Activated naive CD4-positive, alpha-beta T cell treated with anti-CD3 and anti-CD28 coated beads, Interleukin-2, amount 50 U/mL, for 72 hours (primary cell): ENCODE measurements around the gene ZSCAN12. TPM values are rescaled to one million over a fixed set of nuclear protein-coding genes. Genes with fewer than 3 reads are reported as not detected.
"Not testable (repeated sequence)": the region's sequence is repeated elsewhere in the genome, so short reads cannot be mapped to it uniquely, and the experiment has no call there.

Source experiments
- ATAC-seq, 2 donors: fragments of 150-1000 bp; cut with Tn5 transposase; 2 replicates each; pipeline ENCODE4 v1.10.0; 2021; ENCODE audit warnings: mild to moderate bottlenecking in 2 of 2, moderate library complexity in 2 of 2
- DNase-seq, 2 donors: peaks; one replicate each; pipeline ENCODE4 v3.0.0; 2021 to 2022; ENCODE audit warnings: low spot score in 2 of 2
- H3K27ac Mint-ChIP-seq, 2 donors: one replicate each; pipeline ENCODE4 v1.8.0; 2022; ENCODE audit warnings: mild to moderate bottlenecking in 2 of 2, mixed read lengths in 2 of 2
- H3K36me3 Mint-ChIP-seq, 2 donors: one replicate each; pipeline ENCODE4 v1.8.0; 2022; ENCODE audit warnings: mixed read lengths in 2 of 2
- H3K9me3 Mint-ChIP-seq, 2 donors: one replicate each; pipeline ENCODE4 v1.8.0; 2022; ENCODE audit warnings: mixed read lengths in 2 of 2
- total RNA-seq, 2 donors: library from RNA; stranded (reverse); gene quantifications; one replicate each; pipeline ENCODE4 v1.2.3, GENCODE V29; 2022

The ZSCAN12 gene
- total RNA-seq, 2 donors from 2014 or later: 4.8 to 6.0 TPM

DNA sequence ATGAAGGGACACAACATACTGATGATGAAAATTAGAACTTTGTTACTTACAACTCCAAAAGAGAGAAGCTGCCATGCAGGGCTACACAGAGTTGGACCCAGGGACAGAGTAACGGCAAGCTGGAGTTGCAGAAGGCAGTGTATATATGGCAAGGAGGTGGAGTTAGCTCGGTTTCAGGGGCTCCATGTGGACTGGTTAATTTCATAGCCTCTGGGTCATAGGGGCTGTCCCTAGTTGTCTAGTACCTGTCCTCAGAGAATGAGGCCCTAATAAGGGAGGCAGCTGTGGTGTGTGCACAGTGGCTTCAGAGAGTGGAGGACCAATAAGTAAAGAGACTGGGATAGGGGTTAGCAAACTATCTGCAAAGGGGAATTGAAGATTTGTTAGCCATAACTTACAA lies 7.9 kb upstream of the ZSCAN12 start:
- Mint-ChIP-seq H3K27ac (no peak overlapping the region), H3K9me3 (no peaks in the 10 kb centered on the region), H3K36me3 (peaks cover 0 to 7% of the 10 kb centered on the region in 2 donors)
- no peak for DNase-seq
- ATAC-seq: peak; percentile 23 to 80

DNA sequence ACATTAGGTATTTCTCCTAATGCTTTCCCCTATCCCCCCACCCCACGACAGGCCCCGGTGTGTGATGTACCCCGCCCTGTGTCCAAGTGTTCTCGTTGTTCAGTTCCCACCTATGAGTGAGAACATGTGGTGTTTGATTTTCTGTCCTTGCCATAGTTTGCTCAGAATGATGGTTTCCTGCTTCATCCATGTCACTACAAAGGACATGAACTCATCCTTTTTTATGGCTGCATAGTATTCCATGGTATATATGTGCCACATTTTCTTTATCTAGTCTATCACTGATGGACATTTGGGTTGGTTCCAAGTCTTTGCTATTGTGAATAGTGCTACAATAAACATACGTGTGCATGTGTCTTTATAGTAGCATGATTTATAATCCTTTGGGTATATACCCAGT lies 4.4 kb upstream of the ZSCAN12 start:
- not testable (repeated sequence) for H3K9me3 Mint-ChIP-seq, H3K27ac Mint-ChIP-seq, DNase-seq, H3K36me3 Mint-ChIP-seq, ATAC-seq

DNA sequence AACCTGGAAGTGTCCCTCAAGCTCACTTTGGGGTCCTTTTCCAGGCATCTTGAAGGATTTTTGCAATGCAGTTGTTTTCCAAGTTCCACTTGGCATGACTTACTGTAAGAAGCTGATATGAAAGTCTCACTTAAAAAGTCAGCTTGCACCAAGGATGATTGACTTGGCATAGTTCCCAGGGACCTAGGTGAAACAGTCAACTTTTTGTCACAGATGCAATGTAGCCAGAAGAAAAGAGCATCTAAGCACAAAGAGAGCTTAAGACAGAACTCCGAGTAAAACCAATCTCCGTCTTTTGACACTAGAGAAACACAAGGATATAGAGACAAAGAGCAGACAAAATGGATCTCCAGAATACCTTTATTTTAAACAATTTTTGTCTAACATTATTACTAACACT lies 2.6 kb upstream of the ZSCAN12 start:
- Mint-ChIP-seq H3K27ac (no peak overlapping the region), H3K9me3 (peaks cover 0 to 4% of the 10 kb centered on the region in 2 donors), H3K36me3 (peaks cover 19 to 20% of the 10 kb centered on the region in 2 donors)
- no peak for ATAC-seq
- no peak for DNase-seq

DNA sequence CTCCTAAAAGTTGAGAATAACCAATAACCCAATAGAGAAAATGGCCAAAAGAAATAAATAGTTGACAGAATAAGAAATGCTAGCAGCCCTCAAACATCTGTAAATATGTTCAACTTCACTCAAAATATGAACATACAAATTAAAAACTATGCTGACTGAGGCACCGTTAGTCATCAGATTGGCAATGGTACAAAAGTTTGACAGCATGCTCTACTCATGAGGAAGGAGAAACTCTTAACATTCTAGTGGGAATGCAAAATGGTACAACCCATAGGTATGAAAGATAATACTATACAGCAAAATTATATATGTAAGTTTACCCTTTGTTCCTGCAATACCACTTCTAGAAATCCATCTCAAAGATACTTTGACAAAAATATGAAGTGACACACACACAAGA lies 1.6 kb upstream of the ZSCAN12 start:
- Mint-ChIP-seq H3K9me3 (peaks cover 0 to 4% of the 10 kb centered on the region in 2 donors), H3K36me3 (peaks cover 27 to 29% of the 10 kb centered on the region in 2 donors), H3K27ac (no peak overlapping the region)
- DNase-seq: no peak
- no peak for ATAC-seq

DNA sequence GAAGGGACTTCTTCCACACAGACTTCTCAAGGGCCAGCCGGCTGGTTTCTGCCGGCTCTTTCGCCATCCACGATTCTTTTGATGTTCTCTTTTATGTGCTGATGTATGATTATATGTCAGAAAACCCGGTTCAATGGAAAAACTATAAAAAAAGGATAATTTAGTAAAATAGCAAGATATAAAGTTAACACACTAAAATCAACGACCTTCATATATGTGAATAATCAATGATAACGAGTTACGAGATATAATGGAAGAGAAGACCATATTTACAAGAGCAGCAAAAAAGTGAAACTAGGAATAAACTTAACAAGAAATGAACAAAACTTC lies 540 bp upstream of the ZSCAN12 start:
- DNase-seq (no peak), ATAC-seq (no peak)
- peak overlapping the region; percentile 93 for H3K27ac Mint-ChIP-seq
- peaks cover 29 to 31% of the 10 kb centered on the region in 2 donors for H3K36me3 Mint-ChIP-seq
- H3K9me3 Mint-ChIP-seq: peaks cover 0 to 4% of the 10 kb centered on the region in 2 donors

DNA sequence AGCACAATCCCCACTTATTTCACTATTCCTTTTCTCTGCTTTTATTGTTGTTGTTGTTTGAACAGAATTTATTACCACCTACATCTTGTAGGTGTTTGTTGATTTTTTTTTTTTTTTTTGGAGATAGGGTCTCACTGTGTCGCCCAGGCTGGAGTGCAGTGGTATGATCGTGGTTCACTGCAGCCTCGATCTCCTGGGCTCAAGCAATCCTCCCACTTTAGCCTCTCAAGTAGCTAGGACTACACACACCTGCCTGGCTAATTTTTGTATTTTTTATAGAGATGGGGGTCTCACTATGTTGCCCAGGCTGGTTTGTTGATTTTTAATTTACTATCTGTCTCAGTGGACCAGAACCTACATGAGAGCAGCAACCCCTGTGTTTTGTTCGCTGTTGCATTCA lies 3.6 kb downstream of the ZSCAN12 start:
- no peak for DNase-seq
- no peak for ATAC-seq
- H3K36me3 Mint-ChIP-seq: peaks cover 47 to 49% of the 10 kb centered on the region in 2 donors
- H3K9me3 Mint-ChIP-seq: no peaks in the 10 kb centered on the region
- no peak overlapping the region for H3K27ac Mint-ChIP-seq

DNA sequence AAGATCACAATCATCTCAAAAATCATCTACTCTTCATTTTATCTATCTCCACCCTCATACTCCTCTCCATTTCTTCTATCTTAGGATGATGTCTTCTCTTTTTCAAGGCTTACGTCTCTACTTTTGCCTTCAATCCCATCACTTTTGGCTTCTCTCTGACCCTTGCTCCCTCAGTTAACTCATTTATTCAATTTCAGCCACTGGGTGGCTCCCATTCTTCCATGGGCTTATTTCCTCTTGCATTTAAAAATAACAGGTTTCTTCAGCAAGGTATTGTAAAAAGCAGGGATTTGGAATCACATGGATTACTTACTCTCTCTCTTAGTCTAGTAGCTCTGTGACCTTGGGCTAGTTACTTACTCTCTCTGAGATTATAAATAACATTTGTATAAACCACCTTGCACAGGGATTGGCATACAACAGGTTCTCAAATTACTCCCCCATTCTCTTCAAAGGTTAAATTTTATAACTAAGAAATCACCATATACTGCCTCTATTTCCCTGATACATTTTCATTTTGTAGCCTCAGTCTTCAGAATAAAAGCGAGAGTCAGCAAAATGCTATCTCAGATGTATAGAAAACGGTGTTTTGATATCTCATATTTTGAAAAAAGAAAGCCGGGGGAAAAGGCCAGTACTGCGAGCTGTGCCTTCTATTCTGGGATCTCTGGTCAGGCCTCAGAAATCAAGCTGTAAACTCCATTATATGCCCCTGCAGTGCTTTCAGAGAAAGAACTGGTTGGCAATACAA lies 5.5 kb downstream of the ZSCAN12 start:
- H3K27ac Mint-ChIP-seq: no peak overlapping the region
- DNase-seq: no peak
- H3K36me3 Mint-ChIP-seq: peaks cover 56 to 58% of the 10 kb centered on the region in 2 donors
- no peaks in the 10 kb centered on the region for H3K9me3 Mint-ChIP-seq
- no peak for ATAC-seq

DNA sequence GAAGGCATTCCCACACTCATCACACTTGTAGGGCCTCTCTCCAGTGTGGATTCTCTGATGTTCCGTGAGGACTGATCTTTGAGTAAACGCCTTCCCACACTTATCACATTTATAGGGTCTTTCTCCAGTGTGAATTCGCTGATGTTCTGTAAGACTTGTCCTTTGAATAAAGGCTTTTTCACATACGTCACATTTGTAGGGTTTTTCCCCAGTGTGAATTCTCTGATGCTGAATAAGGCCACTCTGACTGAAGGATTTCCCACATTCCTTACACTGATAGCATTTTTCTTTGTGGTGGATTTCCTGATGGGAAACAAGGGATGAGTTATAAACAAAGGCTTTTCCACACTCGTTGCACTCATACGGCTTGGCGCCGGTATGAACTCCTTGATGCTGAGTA lies 8.9 kb downstream of the ZSCAN12 start:
- peaks cover 44 to 45% of the 10 kb centered on the region in 2 donors for H3K36me3 Mint-ChIP-seq
- DNase-seq: no peak
- H3K27ac Mint-ChIP-seq: no peak overlapping the region
- ATAC-seq: no peak
- H3K9me3 Mint-ChIP-seq: no peaks in the 10 kb centered on the region

DNA sequence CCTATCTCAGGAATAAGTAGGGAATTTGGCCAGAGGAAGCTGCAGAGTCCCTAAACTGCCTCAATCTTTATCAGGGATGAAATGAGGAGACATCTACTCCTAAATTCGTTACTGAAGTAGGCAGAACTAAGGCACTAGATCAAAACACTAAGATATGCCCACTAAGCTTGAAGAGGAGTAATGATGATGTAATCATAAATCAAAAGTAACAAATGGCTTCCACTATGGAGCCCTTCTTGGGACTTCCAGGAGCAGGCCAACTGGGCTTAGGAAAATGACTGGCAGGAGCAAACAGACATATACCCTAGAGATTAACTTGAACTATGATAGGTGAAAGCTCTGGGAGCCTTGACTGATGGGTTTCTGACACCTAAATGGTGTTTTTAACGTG lies 15.4 kb downstream of the ZSCAN12 start:
- H3K27ac Mint-ChIP-seq: peak overlapping the region in 1 of 2 donors; percentile 69
- no peak for ATAC-seq
- DNase-seq: no peak
- peaks cover 44 to 59% of the 10 kb centered on the region in 2 donors for H3K36me3 Mint-ChIP-seq
- H3K9me3 Mint-ChIP-seq: no peaks in the 10 kb centered on the region

DNA sequence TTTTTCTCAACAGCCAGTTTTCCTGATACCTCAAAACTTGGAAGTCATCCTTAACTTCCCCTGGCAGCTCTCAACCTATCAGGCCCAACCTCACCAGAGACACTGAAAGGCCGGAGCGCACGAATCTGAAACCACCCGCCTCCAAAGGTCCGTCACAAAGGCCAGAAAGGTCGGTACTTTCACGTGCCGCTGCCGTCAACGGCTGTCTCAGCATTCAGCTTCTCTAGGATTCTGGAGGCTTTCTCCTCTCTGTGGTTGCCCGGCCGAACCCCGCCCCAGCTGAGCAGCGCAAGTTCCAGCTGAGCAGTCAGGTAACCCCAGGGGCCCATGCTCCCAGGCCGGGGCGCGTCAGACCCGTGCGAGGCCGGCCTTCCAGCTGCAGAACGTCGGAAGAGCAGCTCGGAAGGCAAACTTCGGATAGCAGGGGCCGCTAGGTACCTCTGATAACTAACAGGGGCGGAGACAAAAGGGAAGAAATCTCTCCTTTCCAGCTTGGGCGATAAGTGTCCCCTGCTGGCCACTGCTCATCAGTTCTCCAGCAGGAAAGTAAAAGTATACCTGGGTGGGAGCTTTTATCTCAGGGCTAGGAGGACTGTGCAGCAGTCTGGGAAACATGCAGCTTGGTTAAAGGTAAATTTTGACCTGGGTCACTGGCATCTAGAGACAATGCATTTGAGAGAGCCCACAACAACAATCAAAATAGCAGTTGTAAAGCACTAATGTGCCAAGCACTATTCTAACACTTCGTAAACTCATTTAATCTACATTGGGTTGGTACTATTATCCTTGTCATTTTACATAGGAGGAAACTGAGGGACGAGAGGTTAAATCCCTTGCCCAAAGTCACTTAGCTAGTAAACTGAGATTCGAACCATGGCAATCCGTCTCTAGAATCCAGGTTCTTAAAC lies 16.1 kb downstream of the ZSCAN12 start:
- peak; percentile 64 to 93 for ATAC-seq
- H3K36me3 Mint-ChIP-seq: peaks cover 41 to 59% of the 10 kb centered on the region in 2 donors

DNA sequence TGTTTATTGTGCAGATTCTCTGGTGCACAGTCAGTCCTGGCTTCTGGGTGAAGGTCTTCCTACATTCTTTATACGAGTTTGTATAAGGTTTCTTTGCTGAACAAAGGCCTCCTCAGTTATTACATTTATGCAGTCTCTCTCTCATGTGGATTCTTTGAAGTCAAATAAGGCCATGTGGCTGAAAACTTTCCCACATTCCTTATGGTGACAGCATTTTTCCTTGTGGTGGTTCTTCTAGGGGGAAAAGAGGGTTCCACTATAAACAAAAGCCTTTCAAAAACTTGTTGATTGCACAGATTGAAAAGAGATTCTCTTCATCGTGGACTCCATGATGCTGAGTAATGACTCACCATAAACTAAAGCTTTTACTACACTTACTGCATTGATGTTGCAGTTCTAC lies 19.2 kb downstream of the ZSCAN12 start:
- ATAC-seq: no peak
- no peak for DNase-seq

More for the DNA sequence above, 16.1 kb downstream of the ZSCAN12 start:
- Mint-ChIP-seq H3K27ac (peak overlapping the region; percentile 31 to 69), H3K9me3 (no peaks in the 10 kb centered on the region)
- peak; percentile 28 to 63 for DNase-seq

DNA sequence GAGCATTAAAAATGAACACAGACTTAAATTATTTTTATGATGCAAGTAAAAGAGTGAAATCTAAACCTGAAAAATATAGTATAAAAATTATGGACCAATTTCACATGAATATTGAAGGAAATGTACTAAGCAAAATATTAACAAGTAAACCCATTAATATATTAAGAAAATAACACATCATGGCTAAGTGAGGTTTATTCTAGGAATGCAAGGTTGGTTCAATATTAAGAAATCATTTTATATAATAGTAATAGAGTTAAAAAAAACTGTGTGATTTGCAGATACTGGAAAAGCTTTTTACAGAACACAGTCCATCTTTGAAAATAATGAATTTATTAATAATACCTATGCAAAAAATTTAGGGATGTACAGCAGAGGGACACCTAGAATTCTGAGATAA lies 20.9 kb downstream of the ZSCAN12 start:
- ATAC-seq: no peak
- no peak for DNase-seq
- peaks cover 38 to 46% of the 10 kb centered on the region in 2 donors for H3K36me3 Mint-ChIP-seq

More for the DNA sequence above, 19.2 kb downstream of the ZSCAN12 start:
- H3K27ac Mint-ChIP-seq: no peak overlapping the region
- peaks cover 38 to 59% of the 10 kb centered on the region in 2 donors for H3K36me3 Mint-ChIP-seq
- peaks cover 0 to 4% of the 10 kb centered on the region in 2 donors for H3K9me3 Mint-ChIP-seq

DNA sequence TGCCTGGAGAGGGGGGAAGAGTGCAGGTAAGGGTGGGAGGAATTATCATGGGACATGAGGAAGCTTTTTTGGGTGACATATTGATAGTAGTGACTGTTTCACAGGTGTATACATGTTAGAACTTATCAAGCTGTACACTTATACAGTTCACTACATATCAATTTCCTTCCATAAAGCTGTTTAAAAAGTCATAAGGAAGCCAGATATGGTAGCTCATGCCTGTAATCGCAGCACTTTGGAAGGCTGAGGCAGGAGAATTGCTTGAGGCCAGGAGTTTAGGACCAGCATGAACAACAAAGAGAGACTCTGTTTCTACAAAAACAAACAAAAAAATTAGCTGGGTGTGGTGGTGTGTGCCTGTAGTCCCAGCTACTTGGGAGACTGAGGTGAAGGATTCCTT lies 21.7 kb downstream of the ZSCAN12 start:
- Mint-ChIP-seq H3K9me3 (peaks cover 0 to 4% of the 10 kb centered on the region in 2 donors), H3K27ac (no peak overlapping the region), H3K36me3 (peaks cover 34 to 40% of the 10 kb centered on the region in 2 donors)
- no peak for ATAC-seq
- no peak for DNase-seq

More for the DNA sequence above, 20.9 kb downstream of the ZSCAN12 start:
- H3K9me3 Mint-ChIP-seq: peaks cover 0 to 4% of the 10 kb centered on the region in 2 donors
- no peak overlapping the region for H3K27ac Mint-ChIP-seq

DNA sequence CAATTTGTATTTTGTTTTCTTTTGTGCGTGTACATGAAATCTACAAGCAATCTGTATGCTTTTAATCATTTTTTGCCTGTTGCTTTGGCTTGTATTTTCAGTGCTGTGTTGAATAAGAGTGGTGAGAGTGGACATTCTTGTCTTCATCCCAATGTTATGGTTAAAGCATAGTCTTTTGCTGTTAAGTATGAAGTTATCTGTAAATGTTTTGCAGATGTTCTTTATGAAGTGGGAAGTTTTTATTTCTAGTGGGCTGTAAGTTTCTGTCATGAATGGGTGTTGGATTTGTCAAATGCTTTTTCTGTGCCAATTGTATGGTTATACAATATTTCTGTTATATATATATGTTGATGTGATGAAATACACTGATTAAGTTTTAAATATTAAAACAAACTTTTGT lies 25.6 kb downstream of the ZSCAN12 start:
- ATAC-seq (no peak), DNase-seq (no peak)
- peaks cover 4 to 8% of the 10 kb centered on the region in 2 donors for H3K36me3 Mint-ChIP-seq
- no peak overlapping the region for H3K27ac Mint-ChIP-seq
- H3K9me3 Mint-ChIP-seq: peaks cover 0 to 4% of the 10 kb centered on the region in 2 donors

DNA sequence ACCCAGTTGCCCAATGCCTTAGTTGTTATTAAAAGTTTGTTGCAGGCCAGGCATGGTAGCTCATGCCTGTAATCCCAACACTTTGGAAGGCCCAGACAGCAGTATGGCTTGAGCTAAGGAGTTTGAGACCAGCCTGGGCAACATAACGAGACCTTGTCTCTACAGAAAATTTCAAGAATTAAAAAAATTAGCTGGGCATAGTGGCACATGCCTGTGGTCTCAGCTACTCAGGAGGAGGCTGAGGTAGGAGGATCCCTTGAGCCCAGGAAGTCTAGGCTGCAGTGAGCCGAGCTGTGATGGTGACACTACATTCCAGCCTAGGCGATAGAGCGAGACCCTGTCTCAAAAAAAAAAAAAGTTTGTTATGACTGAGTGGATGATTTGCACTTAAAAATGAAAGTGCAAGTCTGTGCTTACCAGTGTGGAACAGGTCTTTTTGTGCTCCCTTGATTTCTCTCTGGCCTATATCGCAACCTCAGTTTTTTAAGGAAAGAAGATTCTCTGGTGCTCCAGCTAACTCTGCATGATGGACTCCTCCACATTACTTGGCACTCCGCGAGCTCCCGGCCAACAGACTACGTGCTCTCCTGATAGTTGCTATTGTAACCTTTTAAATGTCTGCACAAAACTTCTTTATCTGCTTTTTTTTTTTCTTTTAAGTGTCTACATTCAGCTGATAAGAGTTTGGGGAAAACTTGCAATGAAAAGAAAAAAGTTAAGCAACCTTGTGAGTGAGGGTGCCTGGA lies 27.7 kb downstream of the ZSCAN12 start:
- DNase-seq (no peak), ATAC-seq (no peak)
- H3K27ac Mint-ChIP-seq: no peak overlapping the region
- H3K36me3 Mint-ChIP-seq: no peaks in the 10 kb centered on the region
- no peaks in the 10 kb centered on the region for H3K9me3 Mint-ChIP-seq

DNA sequence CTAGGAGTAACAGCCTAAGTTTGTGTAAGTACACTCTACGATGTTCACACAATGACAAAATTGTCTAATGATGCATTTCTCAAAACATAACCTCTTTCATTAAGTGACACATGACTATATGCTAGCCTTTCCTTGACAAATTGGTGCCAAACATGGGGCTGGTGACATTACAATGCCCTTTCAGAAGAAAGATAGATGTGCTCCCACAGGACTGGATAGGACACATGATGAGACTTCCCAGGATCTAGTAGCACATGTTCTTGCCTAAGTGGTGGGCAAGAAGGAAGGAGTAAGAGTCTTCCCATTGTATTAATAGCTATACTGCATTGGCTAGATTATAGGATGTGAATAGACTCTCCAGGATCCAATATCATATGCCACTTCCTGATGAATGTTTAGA lies 28.3 kb downstream of the ZSCAN12 start:
- no peak overlapping the region for H3K27ac Mint-ChIP-seq
- no peaks in the 10 kb centered on the region for H3K9me3 Mint-ChIP-seq
- DNase-seq (no peak), ATAC-seq (no peak)
- no peaks in the 10 kb centered on the region for H3K36me3 Mint-ChIP-seq

DNA sequence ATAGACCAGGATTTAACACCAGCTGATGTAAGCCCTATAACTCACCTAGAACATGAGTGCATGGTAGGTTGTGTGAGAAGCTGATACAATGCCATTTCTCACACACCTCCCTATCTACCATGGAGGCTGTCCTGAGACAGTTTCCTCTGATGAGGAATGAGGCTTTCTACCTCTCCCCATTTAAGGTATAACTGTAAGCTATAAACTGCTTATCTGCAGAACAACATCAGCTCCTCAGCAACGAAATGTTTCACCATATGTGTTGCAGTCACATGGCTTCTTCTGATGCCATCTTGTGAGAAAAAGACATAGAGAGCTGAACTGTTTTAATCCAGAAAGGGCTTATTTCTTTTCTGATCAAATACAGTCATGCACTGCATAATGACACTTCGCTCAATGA lies 29.1 kb downstream of the ZSCAN12 start:
- ATAC-seq: no peak
- Mint-ChIP-seq H3K27ac (no peak overlapping the region), H3K36me3 (peaks cover 2 to 4% of the 10 kb centered on the region in 2 donors), H3K9me3 (no peaks in the 10 kb centered on the region)
- no peak for DNase-seq
